HepG2 (cell line): Measurements from ENCODE around the gene TRIM4. TPM values are rescaled to one million over a fixed set of nuclear protein-coding genes. Genes with fewer than 3 reads are reported as not detected.

ENCODE experiments used
- ARNTL ChIP-seq: sonication (generic); formaldehyde crosslinking; IDR thresholded peaks from 2 replicates; pipeline ENCODE4 v1.4.0; 2020; ENCODE audit warnings: mild to moderate bottlenecking, missing genetic modification reagents
- DDIT3 ChIP-seq: sonication (generic); formaldehyde crosslinking; IDR thresholded peaks from 2 replicates; pipeline ENCODE4 v1.4.0; 2020; ENCODE audit warnings: mild to moderate bottlenecking, missing genetic modification reagents
- HBP1 ChIP-seq: IDR thresholded peaks from 2 replicates; pipeline ENCODE4 v1.6.1; 2016; ENCODE audit warnings: low read depth, control low read depth
- RCOR2 ChIP-seq: IDR thresholded peaks from 2 replicates; pipeline ENCODE4 v1.6.1; 2016; ENCODE audit warnings: missing biosample characterization, missing genetic modification reagents
- REPIN1 ChIP-seq: sonication (generic); formaldehyde crosslinking; IDR thresholded peaks from 2 replicates; pipeline ENCODE4 v1.8.0; 2022; ENCODE audit warnings: missing genetic modification reagents, low read depth, mild to moderate bottlenecking, borderline replicate concordance
- YY1 ChIP-seq: IDR thresholded peaks from 2 replicates; pipeline ENCODE4 v1.6.1; 2011; ENCODE audit warnings: low read length, low read depth, moderate library complexity, mild to moderate bottlenecking; ENCODE audit not compliant: insufficient read depth, insufficient replicate concordance
- ZNF30 ChIP-seq: sonication (generic); formaldehyde crosslinking; IDR thresholded peaks from 2 replicates; pipeline ENCODE4 v1.5.0; 2020; ENCODE audit warnings: mild to moderate bottlenecking, missing genetic modification reagents
- ZNF737 ChIP-seq: sonication (generic); formaldehyde crosslinking; IDR thresholded peaks from 2 replicates; pipeline ENCODE4 v1.5.0; 2020; ENCODE audit warnings: missing genetic modification reagents, mild to moderate bottlenecking, borderline replicate concordance
- ZSCAN12 ChIP-seq: sonication (generic); formaldehyde crosslinking; IDR thresholded peaks from 2 replicates; pipeline ENCODE4 v1.9.0; 2021; ENCODE audit warnings: mild to moderate bottlenecking, missing genetic modification reagents
- polyA plus RNA-seq, 8 experiments: library from polyadenylated mRNA; depleted of rRNA in 3 of 8; stranded (reverse) in 7 of 8; unstranded in 1 of 8; fragments of >200 nt; fragmentation: Illumina TruSeq in 4 of 8; extraction: Trizol in 4 of 8; gene quantifications; 2 replicates each; pipeline versions ENCODE4 v1.2.1 to v1.2.3, GENCODE V29; 2011 to 2016; ENCODE audit warnings: low read depth in 4 of 8, missing spikeins in 1 of 8, mixed read lengths in 1 of 8; ENCODE audit not compliant: insufficient read depth in 1 of 8
- total RNA-seq, 5 experiments: library from RNA; depleted of rRNA; stranded (reverse); fragments of >200 nt; fragmentation: Illumina TruSeq; extraction: Trizol; gene quantifications; 2 replicates each; pipeline ENCODE4 v1.2.3, GENCODE V29; 2016; ENCODE audit warnings: low read depth in 1 of 5
- TF ChIP-seq, protein P1 (sequence below): IDR thresholded peaks from 2 replicates; pipeline ENCODE4 v1.6.1; 2016; ENCODE audit warnings: missing compliant biosample characterization, missing genetic modification reagents, borderline replicate concordance
- TF ChIP-seq, protein P2 (sequence below): sonication (generic); formaldehyde crosslinking; IDR thresholded peaks from 2 replicates; pipeline ENCODE4 v1.5.0; 2020; ENCODE audit warnings: missing genetic modification reagents, mild to moderate bottlenecking, borderline replicate concordance

TRIM4 gene
- total and polyA plus RNA-seq, 2 of the 13 experiments (the other 11 are each of a cell fraction or from before 2014, with no cell fraction given): 17.6 to 21.7 TPM

- TF ChIP-seq REPIN1 (no peak), RCOR2 (CRISPR knock-in tag) (no peak), DDIT3 (CRISPR knock-in tag) (no peak), ZNF737 (CRISPR knock-in tag) (no peak), YY1 (no peak), ZSCAN12 (CRISPR knock-in tag) (no peak), HBP1 (no peak), ARNTL (no peak), ZNF30 (CRISPR knock-in tag) (no peak)
- TF ChIP-seq, protein P1, sequence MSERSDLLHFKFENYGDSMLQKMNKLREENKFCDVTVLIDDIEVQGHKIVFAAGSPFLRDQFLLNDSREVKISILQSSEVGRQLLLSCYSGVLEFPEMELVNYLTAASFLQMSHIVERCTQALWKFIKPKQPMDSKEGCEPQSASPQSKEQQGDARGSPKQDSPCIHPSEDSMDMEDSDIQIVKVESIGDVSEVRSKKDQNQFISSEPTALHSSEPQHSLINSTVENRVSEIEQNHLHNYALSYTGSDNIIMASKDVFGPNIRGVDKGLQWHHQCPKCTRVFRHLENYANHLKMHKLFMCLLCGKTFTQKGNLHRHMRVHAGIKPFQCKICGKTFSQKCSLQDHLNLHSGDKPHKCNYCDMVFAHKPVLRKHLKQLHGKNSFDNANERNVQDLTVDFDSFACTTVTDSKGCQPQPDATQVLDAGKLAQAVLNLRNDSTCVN (CRISPR knock-in tag): no peak
- TF ChIP-seq, protein P2, sequence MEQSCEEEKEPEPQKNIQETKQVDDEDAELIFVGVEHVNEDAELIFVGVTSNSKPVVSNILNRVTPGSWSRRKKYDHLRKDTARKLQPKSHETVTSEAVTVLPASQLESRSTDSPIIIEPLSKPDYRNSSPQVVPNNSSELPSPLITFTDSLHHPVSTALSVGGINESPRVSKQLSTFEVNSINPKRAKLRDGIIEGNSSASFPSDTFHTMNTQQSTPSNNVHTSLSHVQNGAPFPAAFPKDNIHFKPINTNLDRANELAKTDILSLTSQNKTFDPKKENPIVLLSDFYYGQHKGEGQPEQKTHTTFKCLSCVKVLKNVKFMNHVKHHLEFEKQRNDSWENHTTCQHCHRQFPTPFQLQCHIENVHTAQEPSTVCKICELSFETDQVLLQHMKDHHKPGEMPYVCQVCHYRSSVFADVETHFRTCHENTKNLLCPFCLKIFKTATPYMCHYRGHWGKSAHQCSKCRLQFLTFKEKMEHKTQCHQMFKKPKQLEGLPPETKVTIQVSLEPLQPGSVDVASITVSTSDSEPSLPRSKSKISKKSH (CRISPR knock-in tag): no peak
- TF ChIP-seq, all 625 proteins: peak for 0
Measured at GRCh38 chr7:99929730-99930053, 10.4 kb upstream of the TRIM4 start (continued).
